Measurements from ENCODE around the gene LPIN1. TPM values are rescaled to one million over a fixed set of nuclear protein-coding genes. Genes with fewer than 3 reads are reported as not detected.

The LPIN1 gene
- total and polyA plus RNA-seq, 2 of the 8 experiments (the other 6 are each of a cell fraction or from before 2014, with no cell fraction given) = 4.3 to 9.8 TPM

DNA sequence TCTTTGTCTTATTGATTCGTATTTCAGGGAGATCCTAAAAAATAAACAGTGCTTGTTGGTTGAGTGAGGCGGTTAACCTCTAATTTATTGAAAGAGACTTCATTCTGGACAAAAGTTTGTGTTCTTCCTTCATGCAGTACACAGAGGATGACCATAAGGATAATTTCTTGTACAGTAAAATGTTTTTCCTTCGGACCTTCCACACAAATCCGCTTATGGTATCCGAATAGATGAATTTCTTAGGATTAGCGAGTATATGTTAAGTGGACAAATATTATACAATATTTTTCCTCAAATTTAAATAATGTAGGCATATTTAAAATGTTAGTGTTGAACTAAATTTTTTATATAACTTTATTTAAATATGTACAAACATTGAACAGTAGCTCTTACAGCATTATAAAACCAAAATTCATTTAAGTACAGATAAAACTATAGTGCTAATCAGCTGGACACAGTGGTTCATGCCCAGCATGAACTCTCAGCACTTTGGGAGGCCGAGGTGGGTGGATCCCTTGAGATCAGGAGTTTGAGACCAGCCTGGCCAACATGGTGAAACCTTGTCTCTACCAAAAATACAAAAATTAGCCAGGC is 84.4 kb downstream of the LPIN1 start (continued):
- TF ChIP-seq, protein P1, sequence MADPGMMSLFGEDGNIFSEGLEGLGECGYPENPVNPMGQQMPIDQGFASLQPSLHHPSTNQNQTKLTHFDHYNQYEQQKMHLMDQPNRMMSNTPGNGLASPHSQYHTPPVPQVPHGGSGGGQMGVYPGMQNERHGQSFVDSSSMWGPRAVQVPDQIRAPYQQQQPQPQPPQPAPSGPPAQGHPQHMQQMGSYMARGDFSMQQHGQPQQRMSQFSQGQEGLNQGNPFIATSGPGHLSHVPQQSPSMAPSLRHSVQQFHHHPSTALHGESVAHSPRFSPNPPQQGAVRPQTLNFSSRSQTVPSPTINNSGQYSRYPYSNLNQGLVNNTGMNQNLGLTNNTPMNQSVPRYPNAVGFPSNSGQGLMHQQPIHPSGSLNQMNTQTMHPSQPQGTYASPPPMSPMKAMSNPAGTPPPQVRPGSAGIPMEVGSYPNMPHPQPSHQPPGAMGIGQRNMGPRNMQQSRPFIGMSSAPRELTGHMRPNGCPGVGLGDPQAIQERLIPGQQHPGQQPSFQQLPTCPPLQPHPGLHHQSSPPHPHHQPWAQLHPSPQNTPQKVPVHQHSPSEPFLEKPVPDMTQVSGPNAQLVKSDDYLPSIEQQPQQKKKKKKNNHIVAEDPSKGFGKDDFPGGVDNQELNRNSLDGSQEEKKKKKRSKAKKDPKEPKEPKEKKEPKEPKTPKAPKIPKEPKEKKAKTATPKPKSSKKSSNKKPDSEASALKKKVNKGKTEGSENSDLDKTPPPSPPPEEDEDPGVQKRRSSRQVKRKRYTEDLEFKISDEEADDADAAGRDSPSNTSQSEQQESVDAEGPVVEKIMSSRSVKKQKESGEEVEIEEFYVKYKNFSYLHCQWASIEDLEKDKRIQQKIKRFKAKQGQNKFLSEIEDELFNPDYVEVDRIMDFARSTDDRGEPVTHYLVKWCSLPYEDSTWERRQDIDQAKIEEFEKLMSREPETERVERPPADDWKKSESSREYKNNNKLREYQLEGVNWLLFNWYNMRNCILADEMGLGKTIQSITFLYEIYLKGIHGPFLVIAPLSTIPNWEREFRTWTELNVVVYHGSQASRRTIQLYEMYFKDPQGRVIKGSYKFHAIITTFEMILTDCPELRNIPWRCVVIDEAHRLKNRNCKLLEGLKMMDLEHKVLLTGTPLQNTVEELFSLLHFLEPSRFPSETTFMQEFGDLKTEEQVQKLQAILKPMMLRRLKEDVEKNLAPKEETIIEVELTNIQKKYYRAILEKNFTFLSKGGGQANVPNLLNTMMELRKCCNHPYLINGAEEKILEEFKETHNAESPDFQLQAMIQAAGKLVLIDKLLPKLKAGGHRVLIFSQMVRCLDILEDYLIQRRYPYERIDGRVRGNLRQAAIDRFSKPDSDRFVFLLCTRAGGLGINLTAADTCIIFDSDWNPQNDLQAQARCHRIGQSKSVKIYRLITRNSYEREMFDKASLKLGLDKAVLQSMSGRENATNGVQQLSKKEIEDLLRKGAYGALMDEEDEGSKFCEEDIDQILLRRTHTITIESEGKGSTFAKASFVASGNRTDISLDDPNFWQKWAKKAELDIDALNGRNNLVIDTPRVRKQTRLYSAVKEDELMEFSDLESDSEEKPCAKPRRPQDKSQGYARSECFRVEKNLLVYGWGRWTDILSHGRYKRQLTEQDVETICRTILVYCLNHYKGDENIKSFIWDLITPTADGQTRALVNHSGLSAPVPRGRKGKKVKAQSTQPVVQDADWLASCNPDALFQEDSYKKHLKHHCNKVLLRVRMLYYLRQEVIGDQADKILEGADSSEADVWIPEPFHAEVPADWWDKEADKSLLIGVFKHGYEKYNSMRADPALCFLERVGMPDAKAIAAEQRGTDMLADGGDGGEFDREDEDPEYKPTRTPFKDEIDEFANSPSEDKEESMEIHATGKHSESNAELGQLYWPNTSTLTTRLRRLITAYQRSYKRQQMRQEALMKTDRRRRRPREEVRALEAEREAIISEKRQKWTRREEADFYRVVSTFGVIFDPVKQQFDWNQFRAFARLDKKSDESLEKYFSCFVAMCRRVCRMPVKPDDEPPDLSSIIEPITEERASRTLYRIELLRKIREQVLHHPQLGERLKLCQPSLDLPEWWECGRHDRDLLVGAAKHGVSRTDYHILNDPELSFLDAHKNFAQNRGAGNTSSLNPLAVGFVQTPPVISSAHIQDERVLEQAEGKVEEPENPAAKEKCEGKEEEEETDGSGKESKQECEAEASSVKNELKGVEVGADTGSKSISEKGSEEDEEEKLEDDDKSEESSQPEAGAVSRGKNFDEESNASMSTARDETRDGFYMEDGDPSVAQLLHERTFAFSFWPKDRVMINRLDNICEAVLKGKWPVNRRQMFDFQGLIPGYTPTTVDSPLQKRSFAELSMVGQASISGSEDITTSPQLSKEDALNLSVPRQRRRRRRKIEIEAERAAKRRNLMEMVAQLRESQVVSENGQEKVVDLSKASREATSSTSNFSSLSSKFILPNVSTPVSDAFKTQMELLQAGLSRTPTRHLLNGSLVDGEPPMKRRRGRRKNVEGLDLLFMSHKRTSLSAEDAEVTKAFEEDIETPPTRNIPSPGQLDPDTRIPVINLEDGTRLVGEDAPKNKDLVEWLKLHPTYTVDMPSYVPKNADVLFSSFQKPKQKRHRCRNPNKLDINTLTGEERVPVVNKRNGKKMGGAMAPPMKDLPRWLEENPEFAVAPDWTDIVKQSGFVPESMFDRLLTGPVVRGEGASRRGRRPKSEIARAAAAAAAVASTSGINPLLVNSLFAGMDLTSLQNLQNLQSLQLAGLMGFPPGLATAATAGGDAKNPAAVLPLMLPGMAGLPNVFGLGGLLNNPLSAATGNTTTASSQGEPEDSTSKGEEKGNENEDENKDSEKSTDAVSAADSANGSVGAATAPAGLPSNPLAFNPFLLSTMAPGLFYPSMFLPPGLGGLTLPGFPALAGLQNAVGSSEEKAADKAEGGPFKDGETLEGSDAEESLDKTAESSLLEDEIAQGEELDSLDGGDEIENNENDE (IDR thresholded peaks at IDR 0.05; ENCODE audit: insufficient replicate concordance, low read length) = no peak
- TF ChIP-seq, protein P2, sequence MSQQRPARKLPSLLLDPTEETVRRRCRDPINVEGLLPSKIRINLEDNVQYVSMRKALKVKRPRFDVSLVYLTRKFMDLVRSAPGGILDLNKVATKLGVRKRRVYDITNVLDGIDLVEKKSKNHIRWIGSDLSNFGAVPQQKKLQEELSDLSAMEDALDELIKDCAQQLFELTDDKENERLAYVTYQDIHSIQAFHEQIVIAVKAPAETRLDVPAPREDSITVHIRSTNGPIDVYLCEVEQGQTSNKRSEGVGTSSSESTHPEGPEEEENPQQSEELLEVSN (IDR thresholded peaks at IDR 0.05) = no peak
- no peak for TF ChIP-seq SAP30 (IDR thresholded peaks at IDR 0.05; ENCODE audit: insufficient read depth, insufficient replicate concordance, low read length)
- TF ChIP-seq TBP (IDR thresholded peaks at IDR 0.05; ENCODE audit: low read depth, low read length) = no peak
- TF ChIP-seq NRF1 (IDR thresholded peaks at IDR 0.05; ENCODE audit: low read depth, low read length) = no peak
- no peak for TF ChIP-seq SIX5 (IDR thresholded peaks at IDR 0.05; ENCODE audit: low read depth, low read length)
- no peak for TF ChIP-seq GABPA (IDR thresholded peaks at IDR 0.05; ENCODE audit: borderline replicate concordance, insufficient read depth, low read length)
- no peak for TF ChIP-seq USF2 (IDR thresholded peaks at IDR 0.05; ENCODE audit: low read length)
- no peak for TF ChIP-seq TCF12 (IDR thresholded peaks at IDR 0.05; ENCODE audit: low read depth, low read length)

All from H1 (cell line).